RCC 7860 (cell line): Measurements from ENCODE around the gene RBM22.

ENCODE experiments used
- DNase-seq: peaks from one replicate; pipeline ENCODE4 v3.0.0-alpha.2; 2015; ENCODE audit warnings: low spot score
- FAIRE-seq: peaks from 2 replicates; lab custom pipeline; 2012; peaks lifted over from hg19 to GRCh38; lab: Jason Lieb, UNC

Gene RBM22

DNA sequence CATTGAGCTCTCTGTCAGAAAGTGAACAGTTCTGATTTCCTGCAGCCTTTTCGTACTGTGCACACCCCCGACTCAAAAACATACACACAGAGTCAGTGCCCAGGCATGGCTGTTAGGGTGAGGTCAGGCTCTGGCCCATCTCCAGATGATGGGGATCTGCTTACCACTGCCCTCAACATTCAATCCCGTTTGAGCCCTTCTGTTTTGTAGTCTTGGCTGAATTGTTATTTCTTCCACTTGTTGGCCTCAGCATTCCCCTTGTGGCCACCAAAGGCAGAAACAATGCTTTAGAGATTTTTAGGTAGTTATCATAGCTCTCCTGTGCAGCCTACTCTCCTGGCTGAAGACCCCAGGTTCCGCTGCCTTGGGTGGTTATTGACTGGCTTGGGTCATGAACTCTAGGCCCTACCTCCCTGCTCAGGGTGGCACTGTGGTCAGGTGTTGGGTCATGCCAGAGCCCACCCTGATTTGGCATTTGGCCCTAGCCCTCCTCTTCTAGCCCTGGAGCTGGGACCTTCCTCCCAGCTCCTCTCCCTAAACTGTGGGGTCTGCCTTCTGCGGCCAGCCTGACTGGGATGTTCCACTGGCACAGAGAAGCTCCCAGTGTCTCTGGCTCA lies 47.6 kb downstream of the RBM22 start:
- FAIRE-seq, result no peak

GRCh38 chr5:150651924-150652671 lies 48.8 kb downstream of the RBM22 start:
- DNase-seq (no peak), FAIRE-seq (no peak)

More for the DNA sequence above, 47.6 kb downstream of the RBM22 start:
- DNase-seq, result no peak

- no peak for DNase-seq
- FAIRE-seq, result no peak
Measured at GRCh38 chr5:150651382-150651781, 49.5 kb downstream of the RBM22 start.

DNA sequence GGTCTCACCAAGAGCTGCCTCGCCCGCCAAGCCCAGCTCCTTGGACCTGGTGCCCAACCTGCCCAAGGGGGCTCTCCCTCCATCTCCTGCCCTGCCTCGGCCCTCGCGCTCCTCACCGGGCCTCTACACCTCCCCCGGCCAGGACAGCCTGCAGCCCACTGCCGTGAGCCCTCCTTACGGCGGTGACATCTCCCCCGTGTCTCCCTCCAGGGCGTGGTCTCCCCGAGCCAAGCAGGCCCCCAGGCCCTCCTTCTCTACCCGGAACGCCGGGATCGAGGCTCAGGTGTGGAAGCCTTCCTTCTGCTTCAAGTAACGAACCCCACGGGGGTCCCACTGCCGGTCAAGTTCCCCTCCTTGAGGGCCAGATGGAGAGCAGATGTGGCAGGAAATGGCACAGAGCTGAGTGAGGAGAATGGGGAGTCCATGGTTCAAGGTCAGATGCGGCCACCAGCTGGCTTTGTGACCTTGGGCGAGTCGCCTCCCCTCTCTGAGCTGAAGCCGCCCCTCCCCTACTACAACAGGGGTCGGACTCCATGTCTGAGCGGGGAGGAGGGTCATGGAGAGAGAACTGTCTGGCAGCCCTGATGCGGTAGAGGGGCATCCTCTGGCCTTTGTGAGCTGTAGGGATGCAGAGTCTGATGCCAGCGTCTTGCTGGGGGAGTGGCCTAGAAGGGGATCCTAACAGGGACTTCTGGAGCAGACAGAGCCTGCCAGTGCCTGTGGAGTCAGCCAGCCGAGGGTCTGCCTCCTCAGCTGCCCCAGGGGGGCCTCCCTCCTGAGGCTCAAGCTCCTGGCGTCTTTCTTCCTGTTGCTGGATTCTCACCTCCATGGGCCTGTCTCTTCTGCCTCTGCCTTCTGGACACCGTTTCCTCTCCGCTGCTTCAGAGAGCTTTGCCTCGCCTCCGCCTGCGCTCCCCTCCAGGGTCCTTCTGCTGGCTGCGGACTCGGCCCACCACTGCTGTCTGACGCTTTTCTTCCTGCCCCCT lies 50.5 kb downstream of the RBM22 start:
- DNase-seq (no peak), FAIRE-seq (no peak)

DNA sequence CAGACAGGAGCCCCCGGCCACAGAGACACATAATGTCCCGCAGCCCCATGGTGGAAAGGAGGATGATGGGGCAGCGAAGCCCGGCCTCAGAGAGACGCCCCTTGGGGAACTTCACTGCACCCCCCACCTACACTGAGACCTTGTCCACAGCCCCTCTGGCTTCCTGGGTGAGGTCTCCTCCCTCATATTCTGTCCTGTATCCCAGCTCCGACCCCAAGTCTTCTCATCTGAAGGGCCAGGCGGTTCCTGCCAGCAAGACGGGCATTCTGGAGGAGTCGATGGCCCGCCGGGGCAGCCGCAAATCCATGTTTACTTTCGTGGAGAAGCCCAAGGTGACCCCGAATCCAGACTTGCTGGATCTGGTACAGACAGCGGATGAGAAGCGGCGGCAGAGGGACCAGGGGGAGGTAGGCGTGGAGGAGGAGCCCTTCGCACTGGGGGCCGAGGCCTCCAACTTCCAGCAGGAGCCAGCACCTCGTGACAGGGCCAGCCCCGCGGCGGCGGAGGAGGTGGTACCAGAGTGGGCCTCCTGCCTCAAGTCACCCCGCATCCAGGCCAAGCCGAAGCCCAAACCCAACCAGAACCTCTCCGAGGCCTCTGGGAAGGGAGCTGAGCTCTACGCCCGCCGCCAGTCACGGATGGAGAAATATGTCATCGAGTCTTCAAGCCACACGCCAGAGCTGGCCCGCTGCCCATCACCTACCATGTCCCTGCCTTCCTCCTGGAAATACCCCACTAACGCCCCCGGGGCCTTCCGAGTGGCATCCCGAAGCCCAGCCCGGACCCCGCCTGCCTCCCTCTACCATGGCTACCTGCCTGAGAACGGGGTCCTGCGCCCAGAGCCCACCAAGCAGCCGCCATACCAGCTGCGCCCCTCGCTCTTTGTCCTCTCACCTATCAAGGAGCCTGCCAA lies 51.5 kb downstream of the RBM22 start:
- DNase-seq (no peak), FAIRE-seq (no peak)

DNA sequence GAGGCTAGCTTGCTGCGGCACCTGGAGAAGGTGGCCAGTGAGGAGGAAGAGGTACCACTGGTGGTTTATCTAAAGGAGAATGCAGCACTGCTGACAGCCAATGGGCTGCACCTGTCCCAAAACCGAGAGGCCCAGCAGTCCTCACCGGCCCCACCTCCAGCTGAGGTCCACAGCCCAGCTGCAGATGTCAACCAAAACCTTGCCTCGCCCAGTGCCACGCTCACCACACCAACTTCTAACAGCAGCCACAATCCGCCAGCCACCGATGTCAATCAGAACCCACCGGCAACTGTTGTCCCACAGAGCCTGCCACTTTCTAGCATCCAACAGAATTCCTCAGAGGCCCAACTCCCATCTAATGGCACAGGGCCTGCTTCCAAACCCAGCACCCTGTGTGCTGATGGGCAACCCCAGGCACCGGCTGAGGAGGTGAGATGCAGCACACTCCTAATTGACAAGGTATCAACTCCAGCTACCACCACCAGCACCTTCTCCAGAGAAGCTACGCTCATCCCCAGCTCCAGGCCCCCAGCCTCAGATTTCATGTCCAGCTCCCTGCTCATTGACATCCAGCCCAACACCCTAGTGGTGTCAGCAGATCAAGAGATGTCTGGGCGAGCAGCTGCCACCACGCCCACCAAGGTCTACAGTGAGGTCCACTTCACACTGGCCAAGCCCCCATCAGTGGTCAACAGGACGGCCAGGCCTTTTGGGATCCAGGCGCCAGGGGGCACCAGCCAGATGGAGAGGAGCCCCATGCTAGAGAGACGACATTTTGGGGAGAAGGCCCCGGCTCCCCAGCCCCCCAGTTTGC lies 52.4 kb downstream of the RBM22 start:
- FAIRE-seq (no peak), DNase-seq (no peak)

- no peak for DNase-seq
- FAIRE-seq, result no peak
Measured at GRCh38 chr5:150647275-150648251, 53.3 kb downstream of the RBM22 start.

DNA sequence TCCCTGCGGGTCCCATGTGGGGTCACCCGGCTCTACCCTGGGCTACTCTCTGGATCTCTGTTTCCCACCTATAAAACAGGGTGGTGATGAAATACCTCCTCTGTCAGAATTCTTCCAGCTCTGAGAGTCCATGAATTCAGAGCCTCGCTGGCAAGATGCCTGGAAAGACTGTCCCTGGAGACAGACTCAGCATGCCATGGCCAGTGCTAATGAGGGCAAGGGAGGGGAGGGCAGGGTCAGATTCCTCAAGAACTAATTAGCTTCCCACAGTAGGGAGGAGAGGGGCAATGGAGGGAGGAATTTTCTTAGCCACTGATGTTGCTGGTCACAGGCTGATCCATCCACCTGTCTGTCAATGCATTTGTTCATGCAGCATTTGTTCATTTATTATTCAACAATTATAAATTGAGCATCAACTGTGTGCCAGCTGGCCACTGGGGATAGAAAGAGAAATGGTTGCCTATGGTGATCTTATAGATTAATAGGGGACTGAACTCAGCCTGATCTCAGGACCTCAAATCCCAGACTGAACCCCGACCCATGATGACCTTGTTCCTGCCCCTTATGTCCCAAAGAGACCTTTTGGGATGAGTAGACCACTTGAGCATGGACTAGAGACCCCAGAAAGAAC lies 55.7 kb downstream of the RBM22 start:
- DNase-seq (peak; percentile 71), FAIRE-seq (peak; percentile 86)

DNA sequence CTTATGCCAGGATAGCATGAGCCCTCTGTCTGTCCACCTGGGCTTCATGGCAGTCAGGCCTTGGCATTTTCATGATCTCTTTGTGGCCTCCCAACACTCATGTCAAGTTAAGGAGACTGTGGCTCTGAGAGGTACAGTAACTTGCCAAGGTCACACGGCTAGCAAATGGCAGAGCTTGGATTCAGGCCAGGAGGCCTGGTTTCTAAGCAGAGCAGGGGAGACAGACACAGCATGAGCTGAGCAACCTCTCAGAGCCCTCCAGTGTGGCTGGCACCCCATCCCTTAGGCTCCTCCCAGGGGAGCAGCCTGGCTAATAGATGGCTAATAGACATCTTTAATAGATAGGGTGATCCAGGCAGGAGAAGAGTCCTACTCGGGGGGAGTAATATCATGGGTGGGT lies 56.3 kb downstream of the RBM22 start:
- FAIRE-seq (no peak), DNase-seq (peak; percentile 42)

GRCh38 chr5:150644058-150644457 lies 56.8 kb downstream of the RBM22 start:
- no peak for FAIRE-seq
- DNase-seq, result no peak

GRCh38 chr5:150642991-150643710 lies 57.7 kb downstream of the RBM22 start:
- no peak for DNase-seq
- FAIRE-seq, result no peak

DNA sequence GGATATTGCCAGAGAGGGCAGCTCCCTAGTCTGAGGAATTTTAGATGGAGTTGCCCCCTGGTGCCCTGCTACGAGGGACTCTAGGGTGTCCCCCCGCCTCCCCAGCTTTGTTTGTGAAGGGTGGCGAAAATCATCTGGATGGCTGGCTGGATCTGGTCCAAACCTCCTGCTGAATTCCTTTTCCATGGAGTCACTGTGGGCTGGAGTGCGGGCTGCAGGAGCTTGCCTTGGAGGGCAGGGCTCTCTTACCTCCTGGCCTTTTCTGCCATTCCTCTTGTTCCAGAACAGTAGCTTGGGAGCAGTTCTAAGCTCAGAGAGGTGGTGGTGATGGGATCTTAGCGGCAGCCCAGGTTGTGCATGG lies 58.3 kb downstream of the RBM22 start:
- FAIRE-seq (peak; percentile 95), DNase-seq (peak; percentile 97)

DNA sequence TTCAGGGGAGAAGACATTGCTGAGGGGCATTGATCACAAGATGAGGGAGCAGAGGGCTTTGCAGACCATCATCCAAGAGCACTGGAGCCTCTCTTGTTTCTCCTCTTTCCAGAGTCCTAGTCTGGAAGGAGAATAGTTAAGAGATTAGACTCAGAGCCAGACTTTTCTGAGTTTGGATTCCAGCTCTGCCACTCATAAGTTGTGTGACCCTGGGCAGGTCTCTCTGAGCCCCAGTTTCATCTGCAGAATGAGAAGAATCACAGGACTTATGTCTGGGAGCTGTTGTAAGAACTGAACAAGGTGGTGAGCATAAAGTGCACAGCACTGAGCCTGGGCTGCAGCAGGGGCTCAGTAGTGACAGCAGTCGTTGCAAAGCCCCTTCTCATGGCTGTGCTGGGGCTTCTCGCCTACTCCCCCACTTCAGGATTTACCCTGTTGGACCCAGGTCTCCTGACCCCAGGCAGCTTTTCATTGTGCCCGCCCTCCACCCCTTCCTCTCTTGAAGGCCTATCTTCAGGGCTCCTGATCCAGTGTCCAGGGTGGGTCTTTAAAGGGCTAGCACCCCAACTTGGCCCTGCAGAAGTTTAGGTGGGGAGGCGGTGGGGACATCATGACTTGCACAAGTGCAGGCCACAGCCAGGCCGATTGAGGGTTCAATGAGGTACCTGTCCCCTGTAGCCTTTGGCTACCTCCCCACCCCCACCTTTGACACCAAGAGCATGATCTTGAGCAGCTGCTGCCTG lies 58.9 kb downstream of the RBM22 start:
- DNase-seq (no peak), FAIRE-seq (no peak)

DNA sequence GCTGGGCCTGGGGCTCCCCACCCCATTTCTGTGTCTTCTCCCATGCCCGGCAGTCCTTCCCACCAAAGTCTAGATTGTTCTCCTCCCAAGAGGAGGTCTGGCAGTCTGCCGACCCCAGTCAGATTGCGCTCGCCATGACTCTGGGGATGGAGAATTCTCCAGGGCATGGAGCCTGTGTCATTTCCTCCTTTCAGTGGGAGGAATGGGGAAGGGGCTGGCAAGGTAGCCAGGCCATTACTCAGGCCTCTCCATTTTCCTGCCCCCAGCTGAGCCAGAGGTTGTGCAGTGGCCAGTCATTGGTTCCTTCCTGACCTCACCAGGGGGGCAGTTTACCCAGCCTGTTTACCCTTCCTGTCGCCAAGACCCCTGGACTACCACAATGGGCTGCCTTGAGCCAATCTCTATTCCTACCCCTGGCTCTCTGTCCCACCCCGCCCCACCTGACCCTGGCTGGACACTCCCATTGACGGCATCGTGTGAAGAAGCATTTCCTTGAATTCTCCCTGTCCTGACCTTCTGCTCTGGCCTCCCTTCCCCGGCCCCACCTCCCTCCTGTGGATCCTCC lies 59.8 kb downstream of the RBM22 start:
- FAIRE-seq (peak; percentile 10), DNase-seq (peak; percentile 88)
